ENCODE data around the gene PRSS21. TPM values are rescaled to one million over a fixed set of nuclear protein-coding genes. Genes with fewer than 3 reads are reported as not detected.

PRSS21 gene
- polyA plus RNA-seq (2013, experiment 1 of 2; ENCODE audit: insufficient read length): 0.37 TPM
- 0.52 TPM for polyA plus RNA-seq (2013, experiment 2 of 2; ENCODE audit: insufficient read length)

GRCh38 chr16:2816751-2817339, at the start of gene PRSS21:
Gene PRSS21, plus strand, starts transcription at chr16:2817237. Its CDS starts 32 bp downstream, at chr16:2817269.
- DNase-seq: no peak

GRCh38 chr16:2767891-2768290, 49.1 kb upstream of the PRSS21 start:
- DNase-seq: no peak

GRCh38 chr16:2768403-2769089, 48.5 kb upstream of the PRSS21 start:
- no peak for DNase-seq

- no peak for DNase-seq
Measured at GRCh38 chr16:2769100-2769529, 47.9 kb upstream of the PRSS21 start.

GRCh38 chr16:2769675-2770056, 47.4 kb upstream of the PRSS21 start:
- DNase-seq: no peak

GRCh38 chr16:2770057-2770951, 46.7 kb upstream of the PRSS21 start:
- no peak for DNase-seq

- DNase-seq: no peak
Measured at GRCh38 chr16:2771496-2772402, 45.3 kb upstream of the PRSS21 start.

- peak; percentile 24 for DNase-seq
Measured at GRCh38 chr16:2773188-2773968, 43.7 kb upstream of the PRSS21 start.

GRCh38 chr16:2774161-2774891, 42.7 kb upstream of the PRSS21 start:
- DNase-seq: no peak

- DNase-seq: no peak
Measured at GRCh38 chr16:2775131-2775716, 41.8 kb upstream of the PRSS21 start.

- DNase-seq: no peak
Measured at GRCh38 chr16:2775765-2776499, 41.1 kb upstream of the PRSS21 start.

- DNase-seq: peak; percentile 12
Measured at GRCh38 chr16:2776500-2777139, 40.4 kb upstream of the PRSS21 start.

- DNase-seq: peak; percentile 83
Measured at GRCh38 chr16:2777231-2777902, 39.7 kb upstream of the PRSS21 start, which contains the start of gene ELOB. Gene ELOB, minus strand, starts transcription at chr16:2777280. Its CDS starts 41 bp downstream, at chr16:2777239.

- no peak for DNase-seq
Measured at GRCh38 chr16:2777903-2778629, 39.0 kb upstream of the PRSS21 start.

- DNase-seq: no peak
Measured at GRCh38 chr16:2778630-2778958, 38.4 kb upstream of the PRSS21 start.

- DNase-seq: no peak
Measured at GRCh38 chr16:2779151-2779920, 37.7 kb upstream of the PRSS21 start.
